Ectodermal cell (in vitro differentiated cells): ENCODE measurements around the gene NPM3.

ENCODE experiments used
- H3K27ac ChIP-seq: 2 replicates; pipeline ENCODE4 v1.7.0; 2013; ENCODE audit warnings: mild to moderate bottlenecking, low read depth, low read length; ENCODE audit not compliant: insufficient read depth, poor library complexity, severe bottlenecking
- H3K27me3 ChIP-seq: 2 replicates; pipeline ENCODE4 v1.7.0; 2013; ENCODE audit warnings: mild to moderate bottlenecking, low read length; ENCODE audit not compliant: insufficient read depth, control insufficient read depth, poor library complexity, severe bottlenecking
- H3K36me3 ChIP-seq: one replicate; pipeline ENCODE4 v1.7.0; 2013; ENCODE audit warnings: low read length; ENCODE audit not compliant: control insufficient read depth, insufficient read depth
- H3K4me1 ChIP-seq: one replicate; pipeline ENCODE4 v1.7.0; 2013; ENCODE audit warnings: low read length; ENCODE audit not compliant: control insufficient read depth, insufficient read depth
- H3K4me3 ChIP-seq: 2 replicates; pipeline ENCODE4 v1.7.0; 2013; ENCODE audit warnings: low read depth, low read length, control low read depth; ENCODE audit not compliant: insufficient read depth
- H3K9me3 ChIP-seq: 2 replicates; pipeline ENCODE4 v1.7.0; 2013; ENCODE audit warnings: mild to moderate bottlenecking, low read length, moderate library complexity; ENCODE audit not compliant: control insufficient read depth
- WGBS, 2 experiments: methylation state at CpG; one replicate each; pipeline ENCODE4 v1.1.7; 2013; ENCODE audit warnings: missing lambda C conversion rate in 2 of 2; 5-methylcytosine and 5-hydroxymethylcytosine counted together

Gene NPM3

GRCh38 chr10:101767966-101768790, 15.1 kb downstream of the NPM3 start:
- peaks cover 48% of the 10 kb centered on the region for H3K4me1 ChIP-seq
- H3K36me3 ChIP-seq = no peaks in the 10 kb centered on the region
- WGBS, 2 experiments = 71 to 75% methylated on average over 14 of the region's 14 CpGs
- peaks cover 43% of the 10 kb centered on the region for H3K27me3 ChIP-seq
- H3K4me3 ChIP-seq = no peak overlapping the region
- no peaks in the 10 kb centered on the region for H3K9me3 ChIP-seq
- no peak overlapping the region for H3K27ac ChIP-seq

DNA sequence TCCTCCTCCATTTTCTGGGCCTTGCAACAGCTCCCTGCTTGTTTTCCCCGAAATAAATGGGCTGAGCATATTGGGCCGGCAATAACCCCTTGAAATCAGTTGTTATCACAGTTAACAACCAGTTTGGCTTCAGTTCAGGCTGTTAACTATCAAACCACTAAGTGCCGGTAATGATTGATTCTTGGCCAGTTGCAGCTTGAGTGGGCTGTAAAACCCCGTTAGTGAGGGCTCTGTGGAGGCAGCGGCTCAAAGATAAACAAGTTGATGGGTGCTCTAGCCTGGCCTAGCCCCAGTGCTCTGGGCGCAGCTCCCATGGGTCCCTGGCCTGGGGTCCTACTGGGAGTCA, 15.7 kb downstream of the NPM3 start:
- H3K27me3 ChIP-seq = peaks cover 40% of the 10 kb centered on the region

GRCh38 chr10:101766753-101767599, 16.3 kb downstream of the NPM3 start:
- 85 to 89% methylated on average over 12 of the region's 12 CpGs for WGBS, 2 experiments
- Histone ChIP-seq H3K27ac (no peak overlapping the region), H3K36me3 (no peaks in the 10 kb centered on the region), H3K9me3 (no peaks in the 10 kb centered on the region), H3K27me3 (peaks cover 34% of the 10 kb centered on the region), H3K4me1 (peaks cover 42% of the 10 kb centered on the region), H3K4me3 (no peak overlapping the region)

More for the DNA sequence above, 15.7 kb downstream of the NPM3 start:
- no peaks in the 10 kb centered on the region for H3K36me3 ChIP-seq
- no peaks in the 10 kb centered on the region for H3K9me3 ChIP-seq
- no peak overlapping the region for H3K4me3 ChIP-seq
- peaks cover 47% of the 10 kb centered on the region for H3K4me1 ChIP-seq
- 88 to 95% methylated on average over 6 of the region's 6 CpGs for WGBS, 2 experiments
- no peak overlapping the region for H3K27ac ChIP-seq

- H3K9me3 ChIP-seq = no peaks in the 10 kb centered on the region
- no peak overlapping the region for H3K4me3 ChIP-seq
- H3K4me1 ChIP-seq = peaks cover 36% of the 10 kb centered on the region
- no peak overlapping the region for H3K27ac ChIP-seq
- WGBS, 2 experiments = 85 to 91% methylated on average over 6 of the region's 6 CpGs
- H3K36me3 ChIP-seq = no peaks in the 10 kb centered on the region
- peaks cover 27% of the 10 kb centered on the region for H3K27me3 ChIP-seq
Measured at GRCh38 chr10:101766306-101766705, 16.9 kb downstream of the NPM3 start.

DNA sequence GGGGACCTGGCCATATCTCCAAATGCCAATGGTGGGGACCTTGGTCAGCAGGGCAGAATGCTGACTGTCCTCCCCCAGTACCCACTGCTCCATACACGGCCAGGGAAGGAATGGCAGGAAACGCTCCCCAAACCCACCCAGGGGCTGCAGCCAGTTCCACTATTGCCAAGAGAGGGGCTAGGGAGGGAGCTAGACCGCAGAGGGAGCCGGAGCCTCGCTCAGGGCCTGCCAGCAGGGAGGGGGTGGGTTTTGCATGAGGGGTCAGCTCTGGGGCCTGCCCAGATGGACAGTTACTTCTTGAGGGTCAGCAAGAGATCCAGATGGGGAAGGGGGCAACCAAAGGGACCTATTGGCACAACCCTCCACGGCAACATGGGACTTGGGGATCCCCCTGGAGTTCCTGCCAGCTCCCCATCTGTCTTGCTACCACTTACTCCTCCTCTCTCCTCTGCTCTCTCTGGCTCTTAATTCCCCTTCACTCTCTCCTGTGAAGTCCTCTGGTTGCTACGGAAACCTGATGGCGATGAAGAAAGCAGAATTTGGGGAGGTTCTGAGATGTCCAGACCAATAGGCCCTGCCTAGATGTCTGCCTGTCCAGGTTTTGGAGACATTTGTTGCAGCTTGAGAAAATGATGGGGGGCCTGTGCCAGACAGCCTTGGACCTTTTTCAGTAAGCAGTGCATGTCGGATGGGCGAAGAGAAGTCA, 20.0 kb downstream of the NPM3 start:
- 88 to 92% methylated on average over 10 of the region's 10 CpGs for WGBS, 2 experiments
- H3K27ac ChIP-seq = no peak overlapping the region
- peaks cover 22% of the 10 kb centered on the region for H3K4me1 ChIP-seq
- H3K4me3 ChIP-seq = no peak overlapping the region
- H3K9me3 ChIP-seq = no peaks in the 10 kb centered on the region
- H3K27me3 ChIP-seq = peaks cover 25% of the 10 kb centered on the region
- H3K36me3 ChIP-seq = no peaks in the 10 kb centered on the region

DNA sequence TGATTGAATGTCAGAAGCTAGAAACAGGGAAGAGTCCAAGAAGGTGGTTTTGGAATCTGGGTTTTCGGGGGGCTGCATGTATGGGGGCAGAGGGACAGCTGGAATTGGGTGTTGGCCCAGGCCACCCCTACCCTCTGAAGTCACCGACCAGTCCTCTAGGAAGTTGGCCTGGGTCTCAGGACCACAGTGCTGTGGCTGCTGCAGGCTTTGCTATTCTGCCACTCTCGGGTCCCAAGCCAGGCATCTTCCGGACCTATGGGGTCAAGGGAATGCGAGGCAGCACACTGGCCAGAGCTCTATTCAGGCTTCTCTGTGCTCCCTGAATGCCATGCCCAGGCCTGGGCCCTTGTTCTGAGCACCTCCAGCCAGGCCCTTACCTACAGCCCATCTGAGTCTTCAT, 20.5 kb downstream of the NPM3 start:
- 94% methylated on average over 5 of the region's 5 CpGs for WGBS, 2 experiments

DNA sequence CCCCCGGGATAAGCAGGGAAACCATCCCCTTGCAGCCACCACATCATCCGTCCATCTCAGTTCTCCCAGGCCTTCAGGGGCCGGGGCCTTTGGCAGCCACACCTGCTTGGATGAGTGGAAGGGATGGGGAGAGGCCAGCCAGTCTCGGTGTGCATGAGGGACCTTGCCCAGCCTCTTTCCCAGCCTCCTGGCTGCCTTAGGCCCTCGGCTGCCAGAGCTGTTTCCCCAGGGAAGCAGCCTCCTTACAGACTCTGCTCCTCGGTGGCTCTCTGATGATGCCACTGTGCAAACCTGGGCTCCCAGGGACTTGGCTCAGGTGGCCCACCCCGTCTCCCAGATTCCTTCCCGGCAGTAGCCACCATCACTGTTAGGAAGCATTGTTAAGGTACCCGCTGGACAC, 22.0 kb downstream of the NPM3 start:
- H3K27me3 ChIP-seq = peaks cover 12% of the 10 kb centered on the region
- H3K27ac ChIP-seq = no peak overlapping the region
- WGBS, 2 experiments = 89% methylated on average over 9 of the region's 9 CpGs
- peaks cover 15% of the 10 kb centered on the region for H3K4me1 ChIP-seq
- no peaks in the 10 kb centered on the region for H3K36me3 ChIP-seq
- no peaks in the 10 kb centered on the region for H3K9me3 ChIP-seq
- no peak overlapping the region for H3K4me3 ChIP-seq

More for the DNA sequence above, 20.5 kb downstream of the NPM3 start:
- Histone ChIP-seq H3K4me3 (no peak overlapping the region), H3K4me1 (peaks cover 17% of the 10 kb centered on the region), H3K27me3 (peaks cover 25% of the 10 kb centered on the region), H3K27ac (no peak overlapping the region), H3K36me3 (no peaks in the 10 kb centered on the region), H3K9me3 (no peaks in the 10 kb centered on the region)

GRCh38 chr10:101760510-101760909, 22.7 kb downstream of the NPM3 start:
- Histone ChIP-seq H3K27me3 (peaks cover 10% of the 10 kb centered on the region), H3K4me1 (peaks cover 15% of the 10 kb centered on the region), H3K4me3 (no peak overlapping the region), H3K36me3 (no peaks in the 10 kb centered on the region), H3K9me3 (no peaks in the 10 kb centered on the region), H3K27ac (no peak overlapping the region)
- WGBS, 2 experiments = 89 to 93% methylated on average over 3 of the region's 3 CpGs

DNA sequence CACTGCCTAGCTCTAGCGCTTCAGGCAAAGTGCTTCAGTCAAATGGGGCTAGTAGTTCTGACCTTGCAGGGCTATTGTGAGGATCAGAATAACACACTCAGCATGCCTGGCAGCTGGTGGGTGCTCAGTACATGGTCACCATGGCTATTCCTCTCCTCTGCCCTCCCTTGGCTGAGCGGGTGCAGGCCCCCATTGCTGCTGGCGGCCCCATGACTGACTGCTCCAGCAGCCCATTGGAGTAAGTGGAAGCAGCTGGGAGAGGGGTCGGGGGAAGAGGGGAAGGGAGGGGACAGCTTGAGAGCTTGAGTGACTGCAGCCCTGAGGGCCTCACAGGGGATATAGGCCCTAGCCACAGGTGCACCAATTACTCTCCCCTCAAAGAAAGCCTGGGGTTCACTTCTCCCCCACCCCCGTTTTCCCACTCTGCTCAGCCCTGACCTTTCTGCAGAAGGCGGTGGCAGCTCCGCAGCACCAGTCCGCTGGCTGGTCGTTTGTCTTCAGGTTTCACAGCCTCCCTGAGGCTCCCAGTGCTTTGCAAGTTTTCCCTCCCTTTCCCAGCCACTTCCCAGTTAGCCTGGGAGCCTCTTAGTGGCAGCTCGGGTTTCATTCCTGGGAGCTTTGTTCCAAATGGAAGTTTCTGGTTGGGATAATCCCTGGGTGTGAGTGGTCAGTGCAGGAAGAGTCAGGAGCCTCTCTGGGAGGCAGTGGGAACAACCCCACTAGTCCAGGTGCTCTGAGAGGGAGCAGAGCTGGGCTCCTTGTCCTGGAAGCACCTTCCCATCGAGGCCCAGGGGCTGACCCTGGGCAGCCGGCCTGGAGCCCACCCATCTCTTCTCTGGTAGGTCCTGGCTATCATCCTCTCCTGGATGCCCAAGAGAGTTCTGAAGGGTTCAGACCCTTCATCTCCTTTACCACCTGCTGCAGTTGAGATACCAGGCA, 23.7 kb downstream of the NPM3 start:
- no peak overlapping the region for H3K4me3 ChIP-seq
- H3K9me3 ChIP-seq = no peaks in the 10 kb centered on the region
- 39 to 45% methylated on average over 12 of the region's 12 CpGs for WGBS, 2 experiments
- peaks cover 3% of the 10 kb centered on the region for H3K27me3 ChIP-seq
- H3K27ac ChIP-seq = peak overlapping the region; percentile 23
- no peaks in the 10 kb centered on the region for H3K36me3 ChIP-seq
- H3K4me1 ChIP-seq = peaks cover 15% of the 10 kb centered on the region
